Measurements from ENCODE around the gene LGALS16. TPM values are rescaled to one million over a fixed set of nuclear protein-coding genes. Genes with fewer than 3 reads are reported as not detected.
"Not testable (repeated sequence)": the region's sequence is repeated elsewhere in the genome, so short reads cannot be mapped to it uniquely, and the experiment has no call there.

The LGALS16 gene, protein sequence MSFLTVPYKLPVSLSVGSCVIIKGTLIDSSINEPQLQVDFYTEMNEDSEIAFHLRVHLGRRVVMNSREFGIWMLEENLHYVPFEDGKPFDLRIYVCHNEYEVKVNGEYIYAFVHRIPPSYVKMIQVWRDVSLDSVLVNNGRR
- total RNA-seq (not detected), polyA plus RNA-seq (not detected)

DNA sequence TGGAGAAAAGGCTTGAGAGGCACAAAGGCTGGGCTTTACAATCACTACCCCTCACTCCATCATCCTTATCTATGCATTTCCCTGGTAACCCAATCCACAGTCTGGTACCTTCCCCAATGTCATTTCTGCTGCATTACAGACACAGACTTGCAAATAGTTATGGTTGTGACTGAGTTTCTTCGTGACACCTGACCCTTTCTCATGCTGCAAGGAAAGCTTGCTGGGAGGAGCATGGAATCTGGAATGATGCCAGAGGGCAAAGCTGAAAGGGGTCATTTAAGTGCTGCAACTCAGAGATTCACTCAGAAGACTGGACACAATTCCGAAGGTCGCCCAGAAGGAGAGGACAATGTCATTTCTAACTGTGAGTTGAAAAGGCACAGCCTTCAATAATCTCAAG lies at the start of gene LGALS16:
LGALS16 (plus strand) TSS at position 301 of the 400 bp plus-strand sequence; CDS start at position 350, 49 bp downstream.
- 53% methylated on average over 3 of the region's 3 CpGs for WGBS
- Histone ChIP-seq H3K4me3 (ENCODE audit: low read depth, low read length) (no peak within 1 kb of the TSS), H3K4me1 (ENCODE audit: insufficient read depth) (no peaks in the 10 kb centered on the region), H3K36me3 (ENCODE audit: insufficient read depth) (no peaks in the 10 kb centered on the region), H3K27ac (ENCODE audit: low read depth) (no peak within 1 kb of the TSS)
- no peak for DNase-seq (ENCODE audit: extremely low spot score)

- 82% methylated on average over 9 of the region's 9 CpGs for WGBS
- H3K4me1 ChIP-seq (ENCODE audit: insufficient read depth): no peaks in the 10 kb centered on the region
- no peak for DNase-seq (ENCODE audit: extremely low spot score)
- no peaks in the 10 kb centered on the region for H3K36me3 ChIP-seq (ENCODE audit: insufficient read depth)
- no peak overlapping the region for H3K27ac ChIP-seq (ENCODE audit: low read depth)
- no peak overlapping the region for H3K4me3 ChIP-seq (ENCODE audit: low read depth, low read length)
Observed at GRCh38 chr19:39607021-39607420, 48.7 kb upstream of the LGALS16 start.

DNA sequence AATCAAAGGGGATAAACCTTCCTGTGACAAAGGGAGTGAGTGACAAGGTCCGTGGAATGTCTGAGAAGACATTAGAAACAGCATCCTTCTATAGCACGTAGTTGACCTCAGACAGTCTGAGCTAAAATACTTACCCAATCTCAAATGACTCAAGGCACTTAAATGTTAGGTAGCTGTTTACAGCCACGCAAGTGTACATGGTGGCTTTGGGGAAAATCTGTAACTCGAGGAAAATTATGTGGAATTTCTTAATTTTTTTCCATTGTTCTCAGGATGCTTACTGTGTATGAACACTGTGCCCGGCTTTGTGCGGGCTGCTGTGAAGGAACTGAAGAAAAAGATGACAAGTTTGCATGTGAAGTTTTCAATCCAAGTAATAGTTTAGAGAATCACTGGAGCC lies 48.2 kb upstream of the LGALS16 start:
- Histone ChIP-seq H3K27ac (ENCODE audit: low read depth) (no peak overlapping the region), H3K4me1 (ENCODE audit: insufficient read depth) (no peaks in the 10 kb centered on the region), H3K4me3 (ENCODE audit: low read depth, low read length) (no peak overlapping the region), H3K36me3 (ENCODE audit: insufficient read depth) (no peaks in the 10 kb centered on the region)
- 67% methylated on average over 6 of the region's 6 CpGs for whole genome bisulfite sequencing
- no peak for DNase-seq (ENCODE audit: extremely low spot score)

DNA sequence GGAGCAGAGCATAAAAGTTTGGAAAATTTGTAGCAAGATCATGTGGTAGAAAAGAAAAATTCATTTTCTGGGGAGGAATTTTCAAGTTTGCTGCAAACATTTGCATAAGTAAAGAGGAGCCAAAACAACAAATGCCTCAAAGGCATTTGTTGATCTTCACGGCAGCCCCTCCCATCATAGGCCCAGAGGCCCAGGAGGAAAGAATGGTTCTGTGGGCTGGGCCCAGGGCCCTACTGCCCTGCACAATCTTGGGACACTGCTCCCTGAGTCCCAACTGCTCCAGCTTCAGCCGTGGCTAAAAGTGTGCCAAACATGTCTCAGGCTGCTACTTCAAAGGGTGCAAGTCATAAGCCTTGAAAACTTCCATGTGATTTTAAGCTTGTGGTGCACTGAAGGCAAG lies 42.1 kb upstream of the LGALS16 start:
- WGBS: 67% methylated on average over 2 of the region's 2 CpGs
- Histone ChIP-seq H3K27ac (ENCODE audit: low read depth) (no peak overlapping the region), H3K36me3 (ENCODE audit: insufficient read depth) (no peaks in the 10 kb centered on the region), H3K4me1 (ENCODE audit: insufficient read depth) (no peaks in the 10 kb centered on the region), H3K4me3 (ENCODE audit: low read depth, low read length) (no peak overlapping the region)
- no peak for DNase-seq (ENCODE audit: extremely low spot score)

- DNase-seq (ENCODE audit: extremely low spot score): no peak
- H3K4me1 ChIP-seq (ENCODE audit: insufficient read depth): no peaks in the 10 kb centered on the region
- no peak overlapping the region for H3K4me3 ChIP-seq (ENCODE audit: low read depth, low read length)
- 41% methylated on average over 1 of the region's 1 CpG for WGBS
- no peak overlapping the region for H3K27ac ChIP-seq (ENCODE audit: low read depth)
- no peaks in the 10 kb centered on the region for H3K36me3 ChIP-seq (ENCODE audit: insufficient read depth)
Observed at GRCh38 chr19:39617745-39618144, 38.0 kb upstream of the LGALS16 start.

- H3K4me3 ChIP-seq (ENCODE audit: low read depth, low read length): no peak overlapping the region
- no peak overlapping the region for H3K27ac ChIP-seq (ENCODE audit: low read depth)
- H3K4me1 ChIP-seq (ENCODE audit: insufficient read depth): no peaks in the 10 kb centered on the region
- DNase-seq (ENCODE audit: extremely low spot score): no peak
- H3K36me3 ChIP-seq (ENCODE audit: insufficient read depth): no peaks in the 10 kb centered on the region
- WGBS: 29% methylated on average over 5 of the region's 5 CpGs
Observed at GRCh38 chr19:39623946-39624345, 31.8 kb upstream of the LGALS16 start.

GRCh38 chr19:39627631-39628030 lies 28.1 kb upstream of the LGALS16 start:
- DNase-seq (ENCODE audit: extremely low spot score); H3K27ac ChIP-seq (ENCODE audit: low read depth); H3K36me3 ChIP-seq (ENCODE audit: insufficient read depth); H3K4me1 ChIP-seq (ENCODE audit: insufficient read depth); H3K4me3 ChIP-seq (ENCODE audit: low read depth, low read length): not testable (repeated sequence)
- WGBS: 50% methylated on average over 2 of the region's 2 CpGs

GRCh38 chr19:39631178-39631577 lies 24.5 kb upstream of the LGALS16 start:
- Histone ChIP-seq H3K36me3 (ENCODE audit: insufficient read depth) (no peaks in the 10 kb centered on the region), H3K4me3 (ENCODE audit: low read depth, low read length) (no peak overlapping the region), H3K27ac (ENCODE audit: low read depth) (no peak overlapping the region), H3K4me1 (ENCODE audit: insufficient read depth) (no peaks in the 10 kb centered on the region)
- no peak for DNase-seq (ENCODE audit: extremely low spot score)
- WGBS: 69% methylated on average over 4 of the region's 4 CpGs

GRCh38 chr19:39631626-39632025 lies 24.1 kb upstream of the LGALS16 start:
- DNase-seq (ENCODE audit: extremely low spot score): no peak
- H3K4me3 ChIP-seq (ENCODE audit: low read depth, low read length): no peak overlapping the region
- WGBS: 62% methylated on average over 6 of the region's 6 CpGs
- H3K36me3 ChIP-seq (ENCODE audit: insufficient read depth): no peaks in the 10 kb centered on the region
- no peaks in the 10 kb centered on the region for H3K4me1 ChIP-seq (ENCODE audit: insufficient read depth)
- no peak overlapping the region for H3K27ac ChIP-seq (ENCODE audit: low read depth)

GRCh38 chr19:39637891-39638290 lies 17.8 kb upstream of the LGALS16 start:
- Histone ChIP-seq H3K36me3 (ENCODE audit: insufficient read depth) (no peaks in the 10 kb centered on the region), H3K4me1 (ENCODE audit: insufficient read depth) (no peaks in the 10 kb centered on the region), H3K4me3 (ENCODE audit: low read depth, low read length) (no peak overlapping the region), H3K27ac (ENCODE audit: low read depth) (no peak overlapping the region)
- WGBS: 53% methylated on average over 4 of the region's 4 CpGs
- no peak for DNase-seq (ENCODE audit: extremely low spot score)

DNA sequence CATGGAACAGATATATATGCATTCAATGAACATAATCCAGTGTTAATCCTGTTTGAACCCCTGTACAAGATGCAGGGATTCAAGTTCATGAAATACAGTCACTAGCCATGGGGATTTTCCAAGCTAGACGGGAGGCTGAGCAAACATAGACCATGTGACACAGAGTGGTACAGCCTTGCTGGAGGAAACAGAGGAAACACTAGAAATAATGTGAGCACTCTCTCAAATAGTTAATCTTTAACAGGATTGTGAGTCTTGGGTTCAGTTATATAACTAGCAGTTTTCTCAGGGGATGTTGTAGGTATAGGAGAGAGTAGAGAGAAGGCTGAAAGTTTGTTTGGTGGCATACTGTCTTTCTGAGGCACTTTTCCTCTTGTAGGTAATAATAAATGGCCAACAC lies 13.9 kb upstream of the LGALS16 start:
- Histone ChIP-seq H3K4me1 (ENCODE audit: insufficient read depth) (no peaks in the 10 kb centered on the region), H3K36me3 (ENCODE audit: insufficient read depth) (no peaks in the 10 kb centered on the region), H3K27ac (ENCODE audit: low read depth) (no peak overlapping the region), H3K4me3 (ENCODE audit: low read depth, low read length) (no peak overlapping the region)
- DNase-seq (ENCODE audit: extremely low spot score): no peak
- WGBS: 36% methylated on average over 1 of the region's 1 CpG

GRCh38 chr19:39643591-39643990 lies 12.1 kb upstream of the LGALS16 start:
- 65% methylated on average over 5 of the region's 5 CpGs for WGBS
- no peaks in the 10 kb centered on the region for H3K36me3 ChIP-seq (ENCODE audit: insufficient read depth)
- no peak overlapping the region for H3K4me3 ChIP-seq (ENCODE audit: low read depth, low read length)
- H3K4me1 ChIP-seq (ENCODE audit: insufficient read depth): no peaks in the 10 kb centered on the region
- H3K27ac ChIP-seq (ENCODE audit: low read depth): no peak overlapping the region
- DNase-seq (ENCODE audit: extremely low spot score): no peak

- Histone ChIP-seq H3K27ac (ENCODE audit: low read depth) (no peak overlapping the region), H3K36me3 (ENCODE audit: insufficient read depth) (no peaks in the 10 kb centered on the region), H3K4me3 (ENCODE audit: low read depth, low read length) (no peak overlapping the region), H3K4me1 (ENCODE audit: insufficient read depth) (no peaks in the 10 kb centered on the region)
- WGBS: 23% methylated on average over 6 of the region's 6 CpGs
- no peak for DNase-seq (ENCODE audit: extremely low spot score)
Observed at GRCh38 chr19:39645800-39646411, 9.8 kb upstream of the LGALS16 start.

DNA sequence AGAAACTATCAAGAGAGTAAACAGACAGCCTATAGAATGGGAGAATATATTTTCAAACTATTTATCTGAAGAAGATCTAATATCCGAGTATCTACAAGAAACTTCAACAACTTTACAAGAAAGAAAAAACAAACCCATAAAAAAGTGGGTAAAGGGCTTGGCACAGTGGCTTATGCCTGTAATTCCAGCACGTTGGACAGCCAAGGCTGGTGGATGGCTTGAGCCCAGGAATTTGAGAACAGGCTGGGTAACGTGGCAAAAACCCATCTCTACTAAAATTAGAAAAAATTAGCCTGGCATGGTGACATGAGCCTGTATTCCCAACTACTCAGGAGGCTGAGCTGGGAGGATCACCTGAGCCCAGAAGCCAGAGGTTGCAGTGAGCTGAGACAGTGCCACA lies 7.8 kb upstream of the LGALS16 start:
- Histone ChIP-seq H3K4me3 (ENCODE audit: low read depth, low read length) (no peak overlapping the region), H3K4me1 (ENCODE audit: insufficient read depth) (no peaks in the 10 kb centered on the region), H3K27ac (ENCODE audit: low read depth) (no peak overlapping the region), H3K36me3 (ENCODE audit: insufficient read depth) (no peaks in the 10 kb centered on the region)
- WGBS: 40% methylated on average over 3 of the region's 3 CpGs
- DNase-seq (ENCODE audit: extremely low spot score): no peak

DNA sequence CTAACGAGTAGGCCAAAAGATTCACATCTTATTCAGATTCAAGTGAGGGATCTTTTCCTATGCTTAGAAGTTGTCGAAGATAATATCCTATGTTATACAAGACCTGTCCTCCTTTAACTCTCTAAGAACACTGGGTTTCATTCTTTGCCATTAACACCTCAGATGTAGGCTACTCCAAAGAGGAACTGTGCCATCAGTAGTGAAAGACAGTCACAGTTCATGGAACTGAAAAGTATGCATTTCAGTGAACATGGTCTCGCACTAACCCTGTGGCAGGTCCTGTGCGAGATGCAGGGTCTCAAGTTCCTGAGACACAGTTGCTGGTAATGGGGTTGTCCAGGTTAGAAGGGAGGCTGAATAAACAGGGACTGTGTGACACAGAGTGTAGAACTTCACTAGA lies 4.1 kb downstream of the LGALS16 start:
- no peak for DNase-seq (ENCODE audit: extremely low spot score)
- Histone ChIP-seq H3K4me1 (ENCODE audit: insufficient read depth) (no peaks in the 10 kb centered on the region), H3K27ac (ENCODE audit: low read depth) (no peak overlapping the region), H3K36me3 (ENCODE audit: insufficient read depth) (no peaks in the 10 kb centered on the region), H3K4me3 (ENCODE audit: low read depth, low read length) (no peak overlapping the region)
- 64% methylated on average over 4 of the region's 4 CpGs for WGBS
